Panc1 (cell line): Measurements from ENCODE around the gene COMMD7. TPM values are rescaled to one million over a fixed set of nuclear protein-coding genes. Genes with fewer than 3 reads are reported as not detected.

Experiments used
- ATAC-seq: fragments of 200-7000 bp; cut with Tn5 transposase; 2 replicates; pipeline ENCODE4 v1.9.1; 2020; ENCODE audit warnings: mild to moderate bottlenecking, moderate library complexity
- BruUV-seq: library from RNA; stranded (reverse); fragments of 400-500 nt; replicated peaks from 2 replicates; lab custom pipeline; 2021; lab: Mats Ljungman, UMichigan
- CTCF ChIA-PET: fragments of 300-600 bp; sonication (Branson Sonifier 250); formaldehyde crosslinking; loops from one replicate; lab custom pipeline; 2022; ENCODE audit warnings: antibody characterized with exemption; lab: Charles Lee
- POLR2A ChIA-PET: fragments of 300-600 bp; sonication (Branson Sonifier 250); formaldehyde crosslinking; loops from one replicate; lab custom pipeline; 2022; ENCODE audit warnings: antibody characterized with exemption; lab: Charles Lee
- DNase-seq: peaks from one replicate; pipeline ENCODE4 v3.0.0-alpha.2; 2010; ENCODE audit warnings: low read depth, low spot score
- H3K27ac ChIP-seq: 2 replicates; pipeline ENCODE4 v1.5.1; 2011; ENCODE audit warnings: mild to moderate bottlenecking, low read length, inconsistent platforms
- H3K27me3 ChIP-seq: fragments of 200-500 bp; sonication (Bioruptor generic); 2 replicates; pipeline ENCODE4 v1.6.0; 2014; ENCODE audit warnings: low read length, inconsistent platforms; ENCODE audit not compliant: control insufficient read depth, insufficient read depth
- H3K36me3 ChIP-seq: fragments of 200-500 bp; sonication (Bioruptor generic); 2 replicates; pipeline ENCODE4 v1.5.1; 2014; ENCODE audit warnings: inconsistent platforms, mild to moderate bottlenecking, low read length, moderate library complexity; ENCODE audit not compliant: control insufficient read depth, insufficient read depth
- H3K4me1 ChIP-seq: 2 replicates; pipeline ENCODE4 v1.5.1; 2011; ENCODE audit warnings: inconsistent platforms, mild to moderate bottlenecking, low read length, moderate library complexity; ENCODE audit not compliant: control insufficient read depth, insufficient read depth
- H3K4me3 ChIP-seq, 2 experiments: 2 replicates each; pipeline ENCODE4 v1.5.1; 2011 to 2012; ENCODE audit warnings: low read depth in 2 of 2, low read length in 2 of 2, mild to moderate bottlenecking in 2 of 2, inconsistent platforms in 1 of 2, moderate library complexity in 1 of 2
- H3K9me3 ChIP-seq: fragments of 200-500 bp; sonication (Bioruptor generic); 2 replicates; pipeline ENCODE4 v1.5.1; 2014; ENCODE audit warnings: low read depth, mild to moderate bottlenecking, inconsistent platforms, low read length, moderate library complexity; ENCODE audit not compliant: control insufficient read depth, insufficient read depth
- CTCF ChIP-seq: fragments of 450-650 bp; IDR thresholded peaks from 2 replicates; pipeline ENCODE4 v1.5.1; 2017; ENCODE audit warnings: mild to moderate bottlenecking
- POLR2AphosphoS5 ChIP-seq: IDR thresholded peaks from 2 replicates; pipeline ENCODE4 v1.6.1; 2012; ENCODE audit warnings: mild to moderate bottlenecking, low read depth, low read length, moderate library complexity
- REST ChIP-seq, 2 experiments: IDR thresholded peaks; 2 replicates each; pipeline ENCODE4 v1.6.1; 2011 to 2012; ENCODE audit warnings: low read depth in 2 of 2, control low read depth in 1 of 2, low read length in 1 of 2, mild to moderate bottlenecking in 1 of 2, moderate library complexity in 1 of 2; ENCODE audit not compliant: insufficient read depth in 1 of 2
- SIN3A ChIP-seq: IDR thresholded peaks from 2 replicates; pipeline ENCODE4 v1.6.1; 2012; ENCODE audit warnings: low read depth, mild to moderate bottlenecking, low read length, moderate library complexity, borderline replicate concordance; ENCODE audit not compliant: insufficient read depth
- TCF7L2 ChIP-seq: IDR thresholded peaks from 2 replicates; pipeline ENCODE4 v1.6.1; 2011; ENCODE audit warnings: mild to moderate bottlenecking, low read depth, low read length, inconsistent platforms
- in situ Hi-C: cut with HindIII; loops from 2 replicates; pipeline ENCODE4 v1.10.0; 2016; ENCODE audit warnings: low sequenced_read_pairs, low pct_unique_long_range_greater_than_20kb
- intact Hi-C: fragments of 100-400 bp; cut with micrococcal nuclease; formaldehyde crosslinking; loops from one replicate; pipeline ENCODE4 v1.10.0; 2022; ENCODE audit not compliant: unreplicated experiment
- total RNA-seq: library from RNA; stranded (reverse); gene quantifications from one replicate; pipeline ENCODE4 v1.2.1, GENCODE V29; 2021; ENCODE audit not compliant: unreplicated experiment

Gene COMMD7
- total RNA-seq, 1 experiment from 2014 or later: 24.8 TPM

GRCh38 chr20:32773223-32773622 lies 30.0 kb upstream of the COMMD7 start:
- H3K27ac ChIP-seq: no peak overlapping the region
- no peaks in the 10 kb centered on the region for H3K9me3 ChIP-seq
- in situ Hi-C loops: no loop called here
- ChIA-PET POLR2A (interaction anchor here (0.7 kb wide), 1 partner anchor 10 kb away, joined by 6 read pairs; no protein-coding TSS in a partner anchor), CTCF (interaction anchor here (0.6 kb wide), 1 partner anchor 548 kb away, joined by 10 read pairs; no protein-coding TSS in a partner anchor)
- no peak for ATAC-seq
- no peak for DNase-seq
- H3K27me3 ChIP-seq: no peaks in the 10 kb centered on the region
- H3K36me3 ChIP-seq: no peaks in the 10 kb centered on the region
- no peak overlapping the region for H3K4me3 ChIP-seq
- H3K4me1 ChIP-seq: peaks cover 6% of the 10 kb centered on the region
- no peak for TF ChIP-seq SIN3A
- no peak for TF ChIP-seq POLR2AphosphoS5
- no peak for TF ChIP-seq REST (IDR thresholded peaks at IDR 0.05; ENCODE audit: insufficient read depth in 1 of 2, low read depth in 2 of 2, low read length in 1 of 2)
- no peak for TF ChIP-seq TCF7L2
- TF ChIP-seq CTCF: no peak
- intact Hi-C loops: no loop called here
- no TSS peak for BruUV-seq

GRCh38 chr20:32772046-32772445 lies 28.8 kb upstream of the COMMD7 start:
- no peak overlapping the region for H3K27ac ChIP-seq
- in situ Hi-C loops: no loop called here
- POLR2A ChIA-PET: no interaction called here

More at GRCh38 chr20:32772046-32772445, 28.8 kb upstream of the COMMD7 start:
- ATAC-seq: no peak
- TF ChIP-seq POLR2AphosphoS5: no peak
- no peak for TF ChIP-seq REST (IDR thresholded peaks at IDR 0.05; ENCODE audit: insufficient read depth in 1 of 2, low read depth in 2 of 2, low read length in 1 of 2)
- no peak for TF ChIP-seq CTCF
- TF ChIP-seq TCF7L2: no peak
- TF ChIP-seq SIN3A: no peak
- Histone ChIP-seq H3K36me3 (no peaks in the 10 kb centered on the region), H3K9me3 (no peaks in the 10 kb centered on the region), H3K4me3 (no peak overlapping the region), H3K27me3 (no peaks in the 10 kb centered on the region), H3K4me1 (peaks cover 6% of the 10 kb centered on the region)
- intact Hi-C loops: no loop called here
- BruUV-seq: no TSS peak
- CTCF ChIA-PET: no interaction called here
- no peak for DNase-seq
